ENCODE measurements around the gene KCNQ2.

DNA sequence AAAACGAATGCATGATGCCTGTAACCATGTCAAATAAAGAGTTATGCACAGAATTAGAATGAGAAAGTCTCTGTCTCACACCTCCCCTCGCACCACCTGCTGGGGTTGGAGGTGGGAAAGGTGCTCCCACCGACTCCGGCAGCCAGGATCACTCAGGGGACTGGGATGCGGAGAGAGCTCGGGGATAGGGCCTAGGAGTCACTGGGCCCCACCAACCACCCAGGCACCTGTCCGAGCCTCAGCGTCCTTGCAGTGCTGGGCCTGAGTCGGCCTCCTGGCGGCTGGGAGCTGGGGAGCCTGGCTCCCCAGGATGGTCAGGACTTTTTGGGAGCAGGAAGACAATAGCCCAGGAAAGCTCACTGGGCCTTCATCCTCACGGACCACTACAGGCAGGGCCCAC lies 88.9 kb downstream of the KCNQ2 start:
- TF ChIP-seq CTCF (IDR thresholded peaks at IDR 0.05; ENCODE audit: insufficient read depth, low read length, poor library complexity, severe bottlenecking) (no peak), EZH2phosphoT487 (conservative IDR thresholded peaks at IDR 0.05; ENCODE audit: low read length) (no peak)

Data from SU-DHL-6 (cell line).